Ascending aorta (tissue), 2 donors: ENCODE measurements around the gene RANBP2. TPM values are rescaled to one million over a fixed set of nuclear protein-coding genes. Genes with fewer than 3 reads are reported as not detected.

Experiments
- DNase-seq, 2 donors: peaks; one replicate each; pipeline ENCODE4 v3.0.0-alpha.2; 2019; ENCODE audit warnings: low spot score in 2 of 2
- H3K27ac ChIP-seq, 2 donors: fragments of 200-600 bp; sonication (generic); one replicate each; pipeline ENCODE4 v1.5.1; 2016 to 2017; ENCODE audit warnings: mild to moderate bottlenecking in 1 of 2
- H3K27me3 ChIP-seq: fragments of 200-600 bp; sonication (generic); one replicate; pipeline ENCODE4 v1.5.1; 2017
- H3K36me3 ChIP-seq, 2 donors: fragments of 200-600 bp; sonication (generic); one replicate each; pipeline ENCODE4 v1.5.1; 2016
- H3K4me1 ChIP-seq, 2 donors: fragments of 200-600 bp; sonication (generic); one replicate each; pipeline ENCODE4 v1.5.1; 2016 to 2017; ENCODE audit warnings: mild to moderate bottlenecking in 1 of 2
- H3K4me3 ChIP-seq, 2 donors: fragments of 200-600 bp; sonication (generic); one replicate each; pipeline ENCODE4 v1.5.1; 2016 to 2017; ENCODE audit warnings: mild to moderate bottlenecking in 1 of 2
- H3K9me3 ChIP-seq, 2 donors: fragments of 200-600 bp; sonication (generic); one replicate each; pipeline ENCODE4 v1.5.1; 2016
- intact Hi-C: fragments of 100-400 bp; cut with DNase I; formaldehyde crosslinking; loops from one replicate; pipeline ENCODE4 v1.15.1; 2023
- total RNA-seq: library from RNA; depleted of rRNA; stranded (reverse); fragments of >200 nt; gene quantifications from one replicate; pipeline ENCODE4 v1.1.0, GENCODE V29; 2016
- TF ChIP-seq, protein P1 (sequence below), 3 experiments: fragments of 200-600 bp in 2 of 3; fragments of 450-650 bp in 1 of 3; sonication (generic) in 2 of 3; IDR thresholded peaks; one replicate each; pipeline ENCODE4 v1.5.1; 2016 to 2019; ENCODE audit warnings: antibody characterized with exemption in 3 of 3, mild to moderate bottlenecking in 1 of 3, moderate library complexity in 1 of 3

The RANBP2 gene
- total RNA-seq, 1 donor from 2014 or later = 15.5 TPM

- H3K4me3 ChIP-seq = peak within 1 kb of the TSS; percentile 82 to 90
- peaks cover 0 to 4% of the 10 kb centered on the region in 2 donors for H3K4me1 ChIP-seq
- intact Hi-C loops = no loop called here
- peaks cover 23 to 28% of the 10 kb centered on the region in 2 donors for H3K36me3 ChIP-seq
- peak; percentile 47 to 89 for DNase-seq
- H3K9me3 ChIP-seq = no peaks in the 10 kb centered on the region
- TF ChIP-seq, protein P1, sequence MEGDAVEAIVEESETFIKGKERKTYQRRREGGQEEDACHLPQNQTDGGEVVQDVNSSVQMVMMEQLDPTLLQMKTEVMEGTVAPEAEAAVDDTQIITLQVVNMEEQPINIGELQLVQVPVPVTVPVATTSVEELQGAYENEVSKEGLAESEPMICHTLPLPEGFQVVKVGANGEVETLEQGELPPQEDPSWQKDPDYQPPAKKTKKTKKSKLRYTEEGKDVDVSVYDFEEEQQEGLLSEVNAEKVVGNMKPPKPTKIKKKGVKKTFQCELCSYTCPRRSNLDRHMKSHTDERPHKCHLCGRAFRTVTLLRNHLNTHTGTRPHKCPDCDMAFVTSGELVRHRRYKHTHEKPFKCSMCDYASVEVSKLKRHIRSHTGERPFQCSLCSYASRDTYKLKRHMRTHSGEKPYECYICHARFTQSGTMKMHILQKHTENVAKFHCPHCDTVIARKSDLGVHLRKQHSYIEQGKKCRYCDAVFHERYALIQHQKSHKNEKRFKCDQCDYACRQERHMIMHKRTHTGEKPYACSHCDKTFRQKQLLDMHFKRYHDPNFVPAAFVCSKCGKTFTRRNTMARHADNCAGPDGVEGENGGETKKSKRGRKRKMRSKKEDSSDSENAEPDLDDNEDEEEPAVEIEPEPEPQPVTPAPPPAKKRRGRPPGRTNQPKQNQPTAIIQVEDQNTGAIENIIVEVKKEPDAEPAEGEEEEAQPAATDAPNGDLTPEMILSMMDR (IDR thresholded peaks at IDR 0.05) = no peak
- no peaks in the 10 kb centered on the region for H3K27me3 ChIP-seq
- peak within 1 kb of the TSS in 1 of 2 donors; percentile 54 for H3K27ac ChIP-seq
These were observed 67.3 kb downstream of the RANBP2 start, which contains the start of gene CCDC138 for GRCh38 chr2:108786354-108787215. TSS of gene CCDC138 (plus strand) at chr2:108786771. CDS start at chr2:108786823, 52 bp downstream.

DNA sequence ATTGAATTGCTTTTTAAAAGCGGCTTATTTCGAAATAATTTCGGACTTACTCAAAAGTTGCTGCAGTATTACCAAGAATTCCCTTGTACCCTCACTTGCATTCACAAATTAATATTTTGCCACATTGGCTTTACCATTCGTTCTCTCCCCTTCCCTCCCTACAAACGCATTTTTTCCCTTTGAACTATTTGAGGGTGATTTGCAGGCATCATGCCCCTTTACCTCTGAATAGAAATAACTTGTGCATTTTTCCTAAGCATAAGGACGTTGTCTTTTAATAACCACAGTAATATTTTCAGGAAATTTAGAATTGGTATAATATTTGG is 67.9 kb downstream of the RANBP2 start:
- Histone ChIP-seq H3K4me1 (peaks cover 0 to 4% of the 10 kb centered on the region in 2 donors), H3K27me3 (no peaks in the 10 kb centered on the region), H3K4me3 (peak overlapping the region; percentile 82 to 90), H3K27ac (no peak overlapping the region), H3K9me3 (no peaks in the 10 kb centered on the region), H3K36me3 (peaks cover 22 to 23% of the 10 kb centered on the region in 2 donors)
- no peak for DNase-seq
- TF ChIP-seq, protein P1 (IDR thresholded peaks at IDR 0.05) = no peak
- intact Hi-C loops = no loop called here

GRCh38 chr2:108803045-108803736 is 83.9 kb downstream of the RANBP2 start:
- no peak overlapping the region for H3K27ac ChIP-seq
- no peak overlapping the region for H3K4me3 ChIP-seq
- TF ChIP-seq, protein P1 (IDR thresholded peaks at IDR 0.05) = no peak
- H3K36me3 ChIP-seq = peaks cover 2 to 7% of the 10 kb centered on the region in 2 donors
- DNase-seq = no peak
- H3K27me3 ChIP-seq = no peaks in the 10 kb centered on the region
- intact Hi-C loops = no loop called here
- no peaks in the 10 kb centered on the region for H3K9me3 ChIP-seq
- H3K4me1 ChIP-seq = no peaks in the 10 kb centered on the region

DNA sequence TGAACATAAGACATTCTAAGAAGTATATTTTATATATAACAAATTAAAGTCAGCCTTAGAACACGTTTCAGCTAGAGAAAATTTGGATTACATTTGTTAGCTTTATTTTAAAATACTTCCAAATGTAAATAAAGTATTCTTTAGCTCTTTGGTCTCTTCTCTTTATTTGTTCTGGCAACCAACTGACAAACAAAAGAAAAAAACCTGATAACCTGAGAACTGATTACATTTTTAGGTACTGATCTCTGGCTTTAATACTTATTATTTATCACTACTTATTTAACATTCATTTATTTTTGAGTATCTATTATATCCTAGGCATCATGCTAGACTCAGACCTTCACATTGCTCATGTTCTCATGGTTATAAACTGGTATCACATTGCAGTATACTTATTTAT is 85.8 kb downstream of the RANBP2 start:
- intact Hi-C loops = no loop called here
- no peak for DNase-seq
- TF ChIP-seq, protein P1 (IDR thresholded peaks at IDR 0.05) = no peak

GRCh38 chr2:108805782-108806181 is 86.5 kb downstream of the RANBP2 start:
- no peaks in the 10 kb centered on the region for H3K4me1 ChIP-seq
- TF ChIP-seq, protein P1 (IDR thresholded peaks at IDR 0.05) = no peak
- intact Hi-C loops = no loop called here
- no peak for DNase-seq
- H3K4me3 ChIP-seq = no peak overlapping the region
- no peaks in the 10 kb centered on the region for H3K27me3 ChIP-seq
- no peak overlapping the region for H3K27ac ChIP-seq
- H3K36me3 ChIP-seq = peaks cover 0 to 7% of the 10 kb centered on the region in 2 donors
- peaks cover 8 to 18% of the 10 kb centered on the region in 2 donors for H3K9me3 ChIP-seq

More for the DNA sequence above, 85.8 kb downstream of the RANBP2 start:
- no peaks in the 10 kb centered on the region for H3K27me3 ChIP-seq
- H3K9me3 ChIP-seq = peaks cover 7 to 12% of the 10 kb centered on the region in 2 donors
- no peaks in the 10 kb centered on the region for H3K4me1 ChIP-seq
- peaks cover 0 to 7% of the 10 kb centered on the region in 2 donors for H3K36me3 ChIP-seq
- H3K4me3 ChIP-seq = no peak overlapping the region
- no peak overlapping the region for H3K27ac ChIP-seq
